Stimulated activated CD8-positive, alpha-beta memory T cell treated with anti-CD3 and anti-CD28 coated beads, Interleukin-2, amount 100 ng/mL, for 1 hour (primary cell): Measurements from ENCODE around the gene B3GALT2.

Experiments
- DNase-seq, 2 donors: peaks; one replicate each; pipeline ENCODE4 v3.0.0-alpha.2; 2020; ENCODE audit warnings: low read depth in 2 of 2

B3GALT2 gene

DNA sequence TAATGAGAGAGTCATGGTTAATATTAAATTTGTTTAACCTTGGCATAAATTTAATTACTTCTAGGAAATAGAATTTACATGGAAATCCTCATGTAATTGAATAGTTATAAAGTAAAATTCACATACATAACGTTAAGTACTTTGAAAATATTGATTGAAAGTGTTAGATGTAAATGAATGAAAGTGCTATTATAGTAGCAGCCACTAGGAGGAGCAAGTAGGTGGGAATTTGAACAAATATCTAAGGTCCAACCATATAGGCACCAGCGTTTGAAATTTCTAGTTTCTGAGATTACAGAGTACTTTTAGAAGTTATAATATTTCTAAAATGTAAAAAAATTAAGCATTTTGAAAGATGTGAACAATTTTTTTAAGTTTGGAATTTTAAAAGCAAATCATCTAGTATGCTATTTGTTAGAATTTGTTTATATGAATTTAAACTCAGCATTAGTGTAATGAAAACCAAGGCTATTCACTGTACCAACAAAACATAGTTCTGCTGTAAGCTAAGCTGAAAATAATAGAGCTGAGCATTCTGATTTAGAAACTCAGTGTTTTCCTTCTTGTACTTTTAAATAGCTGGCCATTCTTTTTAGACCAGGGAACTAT is 3.3 kb downstream of the B3GALT2 start:
- no peak for DNase-seq

DNA sequence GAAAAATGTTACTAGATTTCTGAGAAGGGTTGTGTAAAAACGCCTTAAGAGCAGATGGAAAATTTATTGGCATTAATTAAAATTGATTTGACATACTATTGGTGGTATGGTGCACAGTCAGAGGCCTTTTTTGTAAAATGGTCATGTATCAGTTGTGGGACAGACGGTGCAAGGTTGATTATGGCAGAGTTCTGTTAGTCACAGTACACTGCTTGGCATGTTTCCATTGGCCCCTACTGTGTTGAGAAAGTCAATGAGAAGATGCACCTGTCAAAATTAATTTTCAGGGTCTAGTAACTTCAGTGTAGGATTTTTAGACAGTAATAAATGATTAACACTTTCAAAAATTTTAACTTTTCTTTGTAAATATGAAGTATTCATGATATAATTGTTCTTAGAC is 4.4 kb downstream of the B3GALT2 start:
- DNase-seq: no peak

DNA sequence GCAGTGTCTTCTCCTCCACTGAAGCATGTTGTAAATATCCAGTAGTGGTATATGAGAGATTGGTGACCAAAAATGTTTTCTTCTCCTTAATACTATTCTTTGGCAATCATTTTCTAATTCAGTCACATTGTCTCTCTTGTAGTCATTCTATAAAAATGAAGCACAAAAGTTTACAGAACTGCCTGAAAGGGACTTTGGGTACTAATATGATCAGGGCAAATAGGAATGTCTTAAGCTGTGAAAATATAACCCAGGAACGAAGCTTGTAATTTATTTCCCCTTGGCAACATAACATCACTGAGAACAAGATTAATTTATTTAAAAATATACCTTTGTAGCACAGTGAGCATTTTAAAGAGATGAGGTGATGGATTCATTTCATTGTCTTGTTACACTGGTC is 4.9 kb downstream of the B3GALT2 start:
- DNase-seq: no peak

DNA sequence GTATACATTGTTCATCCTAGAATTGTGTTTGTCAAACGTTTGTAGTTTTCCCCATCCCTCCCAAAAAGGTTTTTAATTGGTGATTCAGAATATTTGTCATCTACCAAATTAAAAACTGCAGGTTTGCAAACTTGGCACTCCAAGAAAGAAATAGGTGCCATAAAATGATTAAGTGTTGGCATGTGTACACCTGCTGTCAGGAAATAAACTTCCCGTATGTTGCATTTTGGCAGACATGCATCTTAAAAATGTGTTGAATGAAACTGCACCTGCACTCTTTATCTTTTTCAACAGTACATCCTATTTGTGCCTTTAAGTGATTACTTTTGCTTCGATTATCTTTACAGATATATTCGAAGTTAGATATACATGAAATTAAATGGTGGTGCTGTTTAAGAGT is 7.3 kb downstream of the B3GALT2 start:
- DNase-seq: no peak

DNA sequence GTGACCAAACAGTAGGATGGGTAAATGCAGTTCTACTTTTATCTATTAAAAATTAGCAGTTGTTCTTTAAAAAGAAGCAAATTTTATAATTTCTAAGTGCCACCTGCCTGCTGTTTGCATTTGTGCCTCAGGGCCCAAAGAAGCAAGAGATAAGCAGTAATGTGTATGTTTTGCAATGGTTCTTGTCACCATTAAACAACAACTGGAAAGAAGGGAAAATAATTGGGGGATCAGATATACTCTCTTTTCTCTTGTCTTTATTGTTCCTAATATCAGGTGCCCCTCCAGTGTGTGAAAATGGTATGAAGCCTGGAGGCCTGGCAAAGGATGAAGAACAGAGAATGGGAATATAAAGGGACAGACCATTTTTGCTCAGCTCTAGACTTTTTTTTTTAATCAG is 9.6 kb downstream of the B3GALT2 start:
- no peak for DNase-seq

DNA sequence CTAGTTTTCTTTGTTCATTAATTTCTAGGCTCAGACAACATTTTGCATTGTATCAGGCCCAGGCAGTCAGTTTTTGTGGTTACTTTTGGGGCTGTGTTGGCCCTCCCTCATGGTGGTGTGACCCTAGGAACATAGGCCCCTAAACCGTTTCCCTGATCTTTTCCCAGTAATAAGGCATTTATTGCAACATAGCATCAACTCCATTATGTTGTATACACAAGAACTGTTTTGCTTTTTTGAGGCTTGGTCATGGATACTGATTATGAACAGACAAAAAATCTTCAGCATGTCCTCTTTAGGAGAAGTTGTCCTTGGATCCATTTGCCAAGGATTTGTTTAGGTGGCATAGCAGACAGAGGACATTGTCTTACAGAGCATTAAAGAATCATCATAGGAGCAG is 10.3 kb downstream of the B3GALT2 start:
- no peak for DNase-seq

DNA sequence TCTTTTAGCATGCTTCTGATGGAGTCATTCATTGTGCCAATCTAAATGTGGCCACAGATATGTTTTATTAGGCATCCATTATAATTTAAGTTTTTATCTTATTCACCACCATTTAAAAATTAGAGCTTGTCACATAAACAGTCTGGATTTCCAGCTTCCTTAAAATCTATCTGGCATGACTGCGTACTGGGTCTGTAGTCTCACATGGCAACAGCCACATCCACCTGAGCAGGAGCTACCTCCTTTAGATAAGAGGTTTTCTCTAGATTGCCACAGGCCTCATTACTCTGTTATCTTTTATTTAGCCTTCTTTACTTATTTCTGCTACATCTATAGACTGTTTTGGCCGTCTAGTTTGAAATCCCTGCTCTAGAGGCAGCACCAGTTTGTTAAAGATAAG is 29.1 kb downstream of the B3GALT2 start:
- DNase-seq: no peak

DNA sequence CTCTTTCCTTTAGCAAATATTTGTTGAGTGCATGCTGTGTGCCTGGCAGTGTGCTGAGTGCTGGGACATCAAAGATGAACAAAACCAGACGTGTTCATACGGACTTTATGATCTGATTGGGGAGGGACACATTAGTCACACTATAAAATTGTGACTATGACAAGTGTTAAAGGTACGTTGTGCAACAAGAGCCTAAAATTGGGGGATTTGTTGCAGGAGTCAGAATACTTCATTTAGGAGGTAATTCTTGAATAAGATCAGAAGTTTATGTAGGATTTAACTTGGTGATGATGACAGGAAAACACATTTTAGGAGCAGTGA is 29.6 kb downstream of the B3GALT2 start:
- DNase-seq: no peak

DNA sequence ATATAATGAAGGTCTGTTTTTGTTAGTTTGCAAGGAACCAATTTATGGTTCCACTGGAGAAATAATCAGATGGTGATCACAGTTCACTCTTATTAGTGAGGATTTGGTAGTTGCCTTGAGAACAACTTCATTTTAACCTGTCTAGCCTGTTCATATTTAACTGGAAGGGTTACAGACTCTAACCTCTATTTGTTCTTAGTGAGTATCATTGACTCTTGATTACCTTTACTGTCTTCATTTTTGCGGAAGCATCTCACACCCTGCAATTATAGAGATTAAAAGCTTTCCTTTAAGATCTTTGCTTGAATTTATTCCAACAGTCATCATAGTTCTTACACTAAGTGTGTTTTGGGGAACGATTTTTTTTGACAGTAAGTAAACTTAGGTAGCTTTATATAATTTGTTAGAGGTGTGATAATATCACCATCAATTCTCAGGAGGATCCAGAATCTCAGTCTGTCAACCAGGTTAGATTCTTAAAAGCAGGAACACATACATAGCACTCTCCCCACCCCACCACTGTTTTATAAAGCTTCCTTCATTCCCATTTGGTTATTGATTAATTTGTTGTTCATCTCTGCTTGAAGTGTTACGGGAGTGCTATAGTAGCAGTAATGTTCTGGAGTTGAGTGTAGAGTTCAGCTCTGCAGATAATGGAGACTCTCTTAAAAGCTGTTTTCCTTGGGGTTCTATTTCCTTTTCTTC is 30.1 kb downstream of the B3GALT2 start:
- no peak for DNase-seq

DNA sequence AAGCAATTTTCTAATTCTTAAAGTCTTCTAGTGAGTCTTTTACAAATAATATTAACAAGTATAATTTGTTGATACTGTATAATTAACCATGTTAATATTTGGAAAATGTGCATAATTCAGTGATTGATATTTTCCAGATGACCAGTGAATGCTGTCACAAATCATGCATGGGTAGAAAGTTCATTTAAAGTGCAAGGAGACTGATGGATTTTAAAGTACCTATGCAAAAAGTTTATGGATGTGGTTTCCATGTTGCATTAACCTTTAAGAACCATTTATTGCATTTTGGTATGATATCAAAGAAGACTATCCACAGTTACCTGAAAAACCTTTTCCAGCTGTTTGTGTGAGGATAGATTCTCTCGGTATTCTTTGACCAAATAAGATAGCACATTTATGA is 41.4 kb downstream of the B3GALT2 start:
- no peak for DNase-seq

DNA sequence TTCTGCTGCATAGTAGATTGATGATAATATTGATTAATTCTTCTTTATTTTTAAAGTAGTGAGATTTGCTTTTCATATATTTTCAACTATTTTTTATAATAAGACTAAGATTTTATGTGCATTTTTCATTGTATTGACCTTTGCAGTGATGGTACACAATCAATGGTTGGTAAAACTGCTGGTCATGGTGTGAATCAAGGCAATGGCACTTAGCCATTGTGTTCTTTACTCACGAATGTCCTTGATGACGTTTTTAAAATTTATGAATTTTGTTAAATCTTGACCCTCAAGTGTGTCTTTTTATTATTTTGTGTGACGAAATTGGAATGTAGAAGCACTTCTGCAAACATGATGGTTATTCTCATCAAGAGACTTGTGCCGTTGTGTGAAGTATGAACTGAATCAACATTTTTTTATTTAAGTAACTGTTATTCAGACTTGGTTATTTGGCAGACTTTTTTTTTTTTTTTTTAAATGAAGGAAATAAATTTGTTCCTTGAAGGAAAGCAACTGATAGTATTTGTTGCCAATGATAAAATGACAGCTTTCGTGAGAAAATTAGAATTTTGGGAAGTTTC is 42.0 kb downstream of the B3GALT2 start:
- DNase-seq: no peak

DNA sequence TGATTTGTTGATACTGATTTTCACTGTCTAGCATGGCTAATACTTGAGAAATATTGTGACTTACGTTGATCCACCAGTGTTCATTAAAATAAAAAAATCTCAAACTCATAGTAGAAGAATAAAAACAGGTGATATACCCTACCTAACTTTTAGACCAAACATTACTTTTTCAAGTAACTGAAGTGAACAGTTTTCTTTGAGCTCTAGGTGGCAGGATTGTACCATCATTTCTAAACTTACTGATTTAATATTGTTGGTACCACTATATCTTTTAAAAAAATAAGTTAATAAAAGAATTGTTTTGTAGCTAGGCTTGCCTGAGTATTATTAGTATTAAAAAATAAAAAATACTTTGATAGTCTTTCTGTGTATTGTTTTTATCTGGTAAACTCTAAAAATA is 43.1 kb downstream of the B3GALT2 start:
- DNase-seq: no peak

DNA sequence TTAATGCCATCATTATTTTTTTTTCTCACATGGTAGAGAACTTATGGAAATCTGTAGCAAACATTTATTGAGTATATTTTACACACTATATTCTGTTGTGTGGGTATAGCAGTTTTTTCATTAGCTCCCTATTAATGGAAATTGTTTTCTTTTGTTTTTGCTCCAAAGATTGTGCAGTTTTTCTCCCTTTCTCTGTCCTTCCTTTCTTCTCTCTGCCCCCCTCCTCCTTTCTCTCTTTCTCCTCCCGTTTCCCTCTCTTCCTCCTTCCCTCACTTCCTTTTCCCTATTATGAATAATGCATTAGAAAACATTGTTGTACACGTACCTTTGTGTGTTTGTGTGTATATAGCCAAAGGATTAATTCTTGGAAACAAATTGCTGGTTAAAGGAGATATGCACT is 44.0 kb downstream of the B3GALT2 start:
- no peak for DNase-seq

DNA sequence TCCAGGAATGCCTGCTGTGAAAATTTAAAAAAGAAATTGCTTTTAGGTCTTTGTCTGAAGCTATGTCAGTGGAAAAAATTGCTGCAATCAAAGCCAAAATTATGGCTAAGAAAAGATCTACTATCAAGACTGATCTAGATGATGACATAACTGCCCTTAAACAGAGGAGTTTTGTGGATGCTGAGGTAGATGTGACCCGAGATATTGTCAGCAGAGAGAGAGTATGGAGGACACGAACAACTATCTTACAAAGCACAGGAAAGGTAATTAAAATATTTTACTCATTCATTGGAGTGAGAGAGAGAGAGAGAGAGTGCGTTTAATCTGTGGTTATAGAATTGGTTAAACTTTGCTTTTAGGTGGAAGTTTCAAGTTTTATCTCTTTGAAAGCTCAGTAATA is 44.6 kb downstream of the B3GALT2 start:
- DNase-seq: no peak

DNA sequence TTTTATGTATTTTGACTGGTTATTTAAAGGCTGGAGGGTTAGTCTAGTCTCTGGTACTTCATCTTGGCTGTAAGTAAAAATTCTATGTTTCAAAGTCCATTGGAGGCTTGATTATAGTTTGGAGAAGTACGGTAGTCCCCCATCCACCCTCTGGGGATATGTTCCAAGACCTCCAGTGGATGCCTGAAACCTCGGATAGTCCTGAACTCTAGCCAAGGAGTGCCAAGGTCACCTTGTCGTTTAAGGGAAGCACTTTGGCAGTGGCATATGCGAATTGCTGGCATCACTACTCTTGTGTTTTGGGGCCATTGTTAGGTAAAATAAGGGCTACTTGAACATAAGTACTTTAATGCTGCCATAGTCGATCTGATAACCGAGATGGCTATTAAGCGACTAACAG is 46.2 kb downstream of the B3GALT2 start:
- no peak for DNase-seq

DNA sequence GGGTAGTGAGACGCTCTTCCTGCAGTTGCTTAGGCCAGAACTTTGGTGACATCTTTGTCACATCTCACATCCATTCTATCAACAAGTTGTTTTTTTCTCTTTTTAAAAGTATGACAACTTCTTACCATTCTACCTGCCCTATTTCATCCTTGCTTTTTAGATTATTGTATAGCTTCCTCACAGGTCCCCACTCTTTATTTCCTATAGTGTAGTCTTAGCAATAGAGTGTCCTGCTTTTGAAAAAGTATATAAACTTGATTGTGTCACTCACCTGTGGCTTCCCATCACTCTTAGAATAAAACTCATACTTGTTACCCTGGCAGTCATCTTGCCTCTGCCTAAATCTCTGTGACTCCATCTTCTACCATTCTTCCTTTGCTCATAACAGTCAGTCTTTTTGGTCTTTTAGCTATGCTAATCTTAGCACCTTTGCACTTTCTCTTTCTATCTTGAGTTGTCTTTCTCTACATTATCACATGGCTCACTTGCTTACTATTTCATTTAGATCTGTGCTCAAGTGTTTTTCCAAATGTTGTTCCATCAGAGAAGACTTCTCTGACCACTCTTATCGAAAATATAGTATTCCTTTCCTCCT is 55.0 kb downstream of the B3GALT2 start:
- no peak for DNase-seq
